Inflammatory macrophage (primary cell): ENCODE results near the gene MARCO.

Experiments
- DNase-seq, 2 donors: peaks; one replicate each; pipeline ENCODE4 v3.0.0-alpha.2; 2020 to 2022

The MARCO gene

GRCh38 chr2:118932949-118933348, 9.0 kb upstream of the MARCO start:
- no peak for DNase-seq

GRCh38 chr2:118936306-118936705, 5.7 kb upstream of the MARCO start:
- DNase-seq, result peak; percentile 77 to 80

- peak; percentile 69 to 84 for DNase-seq
These were observed 5.1 kb upstream of the MARCO start for GRCh38 chr2:118936936-118937335.

- DNase-seq, result peak in 1 of 2 donors; percentile 30
These were observed 4.2 kb upstream of the MARCO start for GRCh38 chr2:118937817-118938216.

GRCh38 chr2:118939994-118940393, 2.0 kb upstream of the MARCO start:
- peak; percentile 44 to 78 for DNase-seq

- peak; percentile 85 to 87 for DNase-seq
These were observed 1.4 kb upstream of the MARCO start for GRCh38 chr2:118940486-118941120.

- DNase-seq, result no peak
These were observed 1.3 kb downstream of the MARCO start for GRCh38 chr2:118943286-118943685.

- peak; percentile 26 to 78 for DNase-seq
These were observed 3.9 kb downstream of the MARCO start for GRCh38 chr2:118945881-118946280.

GRCh38 chr2:118948266-118948665, 6.3 kb downstream of the MARCO start:
- DNase-seq, result peak; percentile 72 to 77

GRCh38 chr2:118954297-118955060, 12.5 kb downstream of the MARCO start:
- peak; percentile 94 to 95 for DNase-seq

- DNase-seq, result no peak
These were observed 23.7 kb downstream of the MARCO start for GRCh38 chr2:118965737-118966136.

- no peak for DNase-seq
These were observed 25.3 kb downstream of the MARCO start for GRCh38 chr2:118967124-118967880.

GRCh38 chr2:118968042-118968441, 26.0 kb downstream of the MARCO start:
- DNase-seq, result peak; percentile 70 to 83

- peak; percentile 37 to 69 for DNase-seq
These were observed 27.2 kb downstream of the MARCO start for GRCh38 chr2:118968961-118969733.

- no peak for DNase-seq
These were observed 27.9 kb downstream of the MARCO start for GRCh38 chr2:118969734-118970395.

- peak; percentile 97 for DNase-seq
These were observed 28.6 kb downstream of the MARCO start for GRCh38 chr2:118970396-118971135.

GRCh38 chr2:118971245-118972122, 29.5 kb downstream of the MARCO start:
- no peak for DNase-seq

- peak; percentile 76 to 94 for DNase-seq
These were observed 31.6 kb downstream of the MARCO start for GRCh38 chr2:118973542-118973951.

GRCh38 chr2:118974103-118974993, 32.4 kb downstream of the MARCO start:
- DNase-seq, result peak; percentile 97
